Stimulated activated CD4-positive, alpha-beta T cell treated with anti-CD3 and anti-CD28 coated beads, Interleukin-4, amount 100 ng/mL, for 4 hours (primary cell): ENCODE data around the gene SERP2.

Source experiments
- DNase-seq, 2 experiments: peaks; one replicate each; pipeline ENCODE4 v3.0.0-alpha.2; 2020

The SERP2 gene

GRCh38 chr13:44435919-44436510, 62.4 kb downstream of the SERP2 start:
- no peak for DNase-seq

- DNase-seq = peak; percentile 27 to 34
Measured at GRCh38 chr13:44436589-44437337, 63.1 kb downstream of the SERP2 start.

DNA sequence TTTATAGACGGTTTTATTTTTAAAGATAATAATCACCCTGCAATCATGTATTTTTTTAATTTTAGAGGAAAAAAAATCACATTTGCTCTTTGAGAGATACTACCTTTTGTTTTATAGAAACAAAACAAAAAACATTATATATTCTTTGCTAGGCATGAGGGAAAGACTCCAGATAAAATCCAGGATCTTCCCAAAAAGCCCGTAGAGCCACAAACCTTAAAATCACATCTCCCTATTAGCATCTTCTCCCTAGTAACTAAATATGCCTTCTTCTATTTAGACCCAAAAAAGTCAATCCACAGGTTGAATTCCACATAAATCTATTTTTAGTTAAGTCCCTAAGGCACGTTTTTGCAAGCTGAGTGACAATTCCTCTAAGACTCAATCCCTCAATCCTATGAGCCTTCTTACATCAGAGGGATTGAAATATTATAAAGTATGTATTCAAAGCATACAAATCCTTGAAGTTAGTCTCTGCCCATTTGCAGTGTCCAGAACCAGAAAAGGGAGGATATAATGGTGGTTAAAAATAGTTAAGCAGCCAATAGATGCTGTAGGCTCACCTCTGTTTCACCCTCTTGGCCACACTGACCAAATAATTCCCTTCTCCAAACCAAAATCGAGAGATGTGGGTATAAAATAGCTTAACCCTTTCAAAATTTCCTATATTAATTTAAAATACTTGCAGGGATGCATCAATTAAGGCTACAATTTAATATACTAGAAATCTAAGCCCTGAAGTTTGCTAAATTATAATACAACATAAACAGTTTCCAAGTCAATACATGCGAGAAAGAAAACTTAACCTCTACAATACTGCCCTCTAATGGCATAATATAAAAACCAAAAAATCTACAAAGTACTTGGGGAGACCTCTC, 64.0 kb downstream of the SERP2 start:
- no peak for DNase-seq

- no peak for DNase-seq
Measured at GRCh38 chr13:44438234-44438579, 64.6 kb downstream of the SERP2 start.

- no peak for DNase-seq
Measured at GRCh38 chr13:44439452-44440024, 65.9 kb downstream of the SERP2 start.

GRCh38 chr13:44440046-44440608, 66.5 kb downstream of the SERP2 start:
- no peak for DNase-seq
